NCI-H128 (cell line): ENCODE results near the gene SLC9A9.

ENCODE experiments used
- DNase-seq: peaks from one replicate; lab custom pipeline; 2025; ENCODE audit not compliant: unreplicated experiment; lab: John Stamatoyannopoulos, UW

The SLC9A9 gene

GRCh38 chr3:143362115-143362991, 485.9 kb downstream of the SLC9A9 start:
- no peak for DNase-seq

- DNase-seq, result no peak
Measured at GRCh38 chr3:143361589-143361988, 486.7 kb downstream of the SLC9A9 start.

- DNase-seq, result no peak
Measured at GRCh38 chr3:143360244-143360643, 488.0 kb downstream of the SLC9A9 start.

DNA sequence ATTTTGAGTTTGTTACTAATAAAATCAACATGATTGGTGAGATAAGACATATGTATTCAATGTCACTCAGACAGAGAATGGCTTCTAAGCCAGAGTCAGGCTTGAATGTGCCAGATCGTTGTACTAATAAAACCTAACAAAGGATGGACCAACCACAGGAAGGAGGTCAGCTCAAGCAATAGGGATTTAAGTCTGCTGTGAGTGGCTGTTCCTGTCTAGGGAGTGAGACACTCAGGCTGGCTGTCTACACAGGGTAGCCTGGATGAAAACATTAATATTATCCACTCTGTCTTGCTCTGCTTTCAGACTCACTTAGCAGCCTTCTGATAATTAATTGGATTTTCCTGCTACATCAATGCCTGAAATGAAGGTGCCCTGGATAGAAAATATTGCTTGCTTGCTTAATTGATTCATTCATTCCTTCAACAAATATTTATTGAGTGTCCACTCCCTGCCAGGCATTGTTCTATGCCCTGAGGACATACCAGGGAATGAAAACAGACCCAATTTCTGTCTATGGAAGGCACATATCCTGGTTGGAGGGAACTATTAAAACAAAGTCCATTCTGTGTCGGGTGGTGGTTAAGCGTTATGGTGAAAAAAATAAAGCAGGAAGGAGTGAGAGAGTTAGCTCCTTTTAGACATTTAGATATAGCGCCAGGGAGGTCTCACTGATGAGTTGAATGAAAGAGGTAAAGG, 489.3 kb downstream of the SLC9A9 start:
- no peak for DNase-seq

- DNase-seq, result no peak
Measured at GRCh38 chr3:143358155-143358792, 490.0 kb downstream of the SLC9A9 start.

DNA sequence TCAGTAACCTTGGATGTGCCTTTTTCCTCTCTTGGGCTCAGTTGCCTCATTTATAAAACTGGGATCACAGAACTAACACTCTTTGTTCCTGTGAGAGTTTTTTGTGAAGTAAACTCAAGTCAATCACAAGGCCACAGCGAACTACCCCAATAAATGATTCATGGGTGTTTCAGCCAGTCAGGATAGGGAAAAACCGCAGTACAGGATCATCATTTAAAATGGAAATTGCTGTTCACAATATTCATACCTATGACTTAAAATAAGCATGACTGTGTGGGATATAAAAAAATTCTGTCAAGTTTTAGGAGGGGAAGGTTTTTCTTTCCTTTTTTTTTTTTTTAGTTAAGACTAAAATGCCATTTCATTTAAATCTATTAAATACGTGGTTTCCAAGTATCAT, 490.6 kb downstream of the SLC9A9 start:
- no peak for DNase-seq

- DNase-seq, result no peak
Measured at GRCh38 chr3:143356839-143357238, 491.4 kb downstream of the SLC9A9 start.

- no peak for DNase-seq
Measured at GRCh38 chr3:143354342-143354741, 493.9 kb downstream of the SLC9A9 start.

- DNase-seq, result no peak
Measured at GRCh38 chr3:143352850-143353550, 495.3 kb downstream of the SLC9A9 start.

DNA sequence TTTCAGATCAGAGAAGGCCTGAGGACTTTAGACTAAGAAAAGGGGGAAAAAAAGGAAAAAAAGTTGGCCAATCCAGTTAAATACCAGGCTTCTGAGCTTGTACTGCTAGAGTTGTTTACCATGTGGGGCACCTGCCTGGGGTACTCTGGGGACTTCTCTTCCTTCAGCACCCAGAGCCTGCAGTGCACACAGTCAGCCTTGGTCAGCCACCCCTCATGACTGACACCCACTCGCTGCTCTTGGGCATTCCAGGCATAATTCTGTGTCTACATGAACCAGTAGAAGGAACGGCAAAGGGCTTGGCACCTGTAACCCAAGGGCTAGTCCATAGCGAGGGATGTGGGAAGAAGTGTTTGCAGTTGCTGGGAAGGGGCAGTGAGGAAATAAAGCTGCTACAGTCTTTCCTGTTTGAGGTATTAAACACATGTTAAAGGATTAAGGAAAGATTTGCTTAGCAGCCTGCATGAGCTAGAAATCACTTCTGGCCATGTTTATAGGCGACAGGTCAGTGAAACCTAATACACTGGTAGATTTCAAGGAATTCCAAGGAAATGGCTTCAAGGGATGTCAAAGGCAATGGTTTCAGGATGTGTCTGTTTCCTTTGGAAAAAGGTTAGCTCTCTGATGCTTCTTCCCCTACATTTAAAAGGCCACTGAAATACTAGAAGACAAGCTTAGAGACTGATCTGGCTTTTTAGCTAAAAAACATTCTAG, 496.2 kb downstream of the SLC9A9 start:
- no peak for DNase-seq

DNA sequence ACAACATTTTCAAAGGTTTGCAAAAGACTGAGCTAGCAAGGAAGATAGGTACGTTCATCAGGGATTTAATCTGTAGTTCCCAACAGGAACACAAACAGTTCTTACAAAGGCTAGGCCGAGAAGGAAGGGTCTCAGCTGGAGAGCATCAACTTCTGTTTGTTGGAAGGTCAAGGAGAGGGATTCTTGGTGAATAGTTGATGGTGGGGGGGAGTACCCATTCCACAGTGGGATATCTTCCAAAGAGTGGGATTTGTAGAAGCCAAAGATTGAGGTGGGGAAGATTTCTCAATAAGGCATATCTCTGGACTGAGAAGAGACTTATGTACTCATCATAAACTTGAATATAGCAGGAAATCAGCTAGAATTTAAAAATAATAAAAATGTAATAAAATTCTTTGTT, 496.9 kb downstream of the SLC9A9 start:
- no peak for DNase-seq

DNA sequence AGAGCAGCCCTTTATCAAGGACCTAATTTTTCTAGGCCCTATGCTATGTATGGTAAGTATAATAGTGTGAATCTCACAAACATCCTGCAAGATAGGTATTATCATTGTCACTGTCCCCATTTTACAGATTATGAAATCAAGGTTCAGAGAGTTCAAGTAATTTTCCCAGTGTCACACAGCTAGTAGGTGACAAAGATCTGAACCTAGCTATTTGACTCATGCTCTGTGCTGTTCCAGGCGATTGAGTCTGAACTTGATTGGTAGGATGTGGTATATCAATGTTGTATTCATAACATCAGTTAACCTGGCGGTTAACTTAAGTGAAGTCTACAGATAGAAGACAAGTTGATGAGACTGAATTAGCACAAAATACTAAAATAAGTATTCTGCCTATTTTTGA, 498.8 kb downstream of the SLC9A9 start:
- DNase-seq, result no peak

DNA sequence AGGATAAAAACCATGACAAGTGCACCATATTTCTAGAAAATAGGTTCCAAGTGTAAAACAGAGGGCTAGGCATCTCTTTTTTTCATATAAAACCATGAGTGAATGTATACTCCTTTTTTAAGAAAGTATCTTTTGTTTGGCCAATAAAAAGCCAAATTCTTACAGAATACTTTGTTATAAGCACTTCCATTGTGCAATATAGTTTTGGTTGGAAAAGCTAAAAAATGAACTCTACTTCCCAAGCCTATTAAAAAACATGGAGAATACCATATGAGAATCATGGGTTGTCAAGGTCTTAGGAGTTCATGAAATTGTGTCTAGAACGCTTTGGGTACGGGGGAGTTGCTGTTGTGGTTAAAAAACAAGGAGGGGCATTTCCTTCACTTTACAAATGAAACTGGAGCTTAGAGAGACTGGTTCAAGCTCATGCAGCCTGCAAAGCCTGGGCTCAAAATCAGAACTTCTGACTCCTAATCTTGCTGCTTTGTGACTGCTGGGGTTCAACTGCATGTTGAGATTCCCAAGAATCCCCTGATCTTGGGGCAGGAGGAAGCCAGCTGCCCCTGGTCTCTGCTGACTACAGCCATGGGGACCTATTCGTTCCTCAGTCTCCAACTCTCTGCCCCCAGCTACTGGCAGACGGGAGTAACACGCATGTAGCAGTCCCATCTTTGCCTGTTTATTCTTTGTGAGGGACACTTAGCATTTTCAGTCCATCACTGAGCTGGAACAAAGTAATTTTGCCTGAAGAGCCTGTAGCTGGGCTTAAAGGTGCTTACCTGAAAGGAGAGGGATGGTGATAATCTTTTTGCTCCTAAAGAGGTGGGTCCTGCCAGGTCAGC, 499.6 kb downstream of the SLC9A9 start:
- DNase-seq, result no peak

GRCh38 chr3:143344516-143345165, 503.6 kb downstream of the SLC9A9 start:
- no peak for DNase-seq

GRCh38 chr3:143343944-143344343, 504.3 kb downstream of the SLC9A9 start:
- DNase-seq, result no peak

- no peak for DNase-seq
Measured at GRCh38 chr3:143343031-143343430, 505.2 kb downstream of the SLC9A9 start.

- no peak for DNase-seq
Measured at GRCh38 chr3:143339451-143339850, 508.8 kb downstream of the SLC9A9 start.

DNA sequence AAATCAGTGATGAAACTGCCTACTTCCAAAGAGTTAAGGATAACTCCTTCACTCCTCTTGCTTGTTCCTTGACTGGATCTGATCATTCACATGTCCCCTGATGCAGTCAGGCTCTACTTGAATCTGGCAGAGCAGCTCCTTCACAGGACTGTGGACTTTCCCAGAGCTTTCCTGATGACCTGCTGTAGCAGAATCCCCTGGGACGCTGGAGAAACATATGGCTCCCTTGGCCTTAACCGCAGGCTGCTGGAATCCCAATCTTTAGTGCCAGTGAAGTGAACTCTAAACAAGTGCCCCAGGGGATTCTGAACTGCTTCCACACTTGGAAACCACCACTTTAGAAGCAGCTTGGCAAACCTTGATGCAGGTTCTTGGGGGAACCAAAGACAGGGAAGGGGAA, 510.9 kb downstream of the SLC9A9 start:
- no peak for DNase-seq

DNA sequence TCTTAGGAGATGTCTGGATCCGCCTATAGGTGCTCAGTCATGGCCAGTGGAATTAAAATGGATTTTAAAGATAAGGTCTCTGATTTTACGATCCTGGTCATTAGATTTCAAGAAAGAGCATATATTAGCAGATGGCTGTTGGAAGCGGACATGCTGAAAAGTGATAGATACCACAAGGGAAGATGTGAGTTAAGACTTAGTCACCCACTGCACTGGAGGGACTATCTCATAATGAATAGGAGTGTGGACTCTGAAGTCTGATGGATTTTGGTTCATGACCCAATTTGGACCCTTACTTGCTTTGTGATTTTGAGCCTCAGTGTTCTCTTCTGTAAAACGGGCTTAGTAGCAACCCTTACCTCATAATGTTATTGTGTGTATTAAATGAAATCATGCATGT, 514.0 kb downstream of the SLC9A9 start:
- DNase-seq, result no peak
